ENCODE measurements around the gene NUDT4.

The NUDT4 gene

DNA sequence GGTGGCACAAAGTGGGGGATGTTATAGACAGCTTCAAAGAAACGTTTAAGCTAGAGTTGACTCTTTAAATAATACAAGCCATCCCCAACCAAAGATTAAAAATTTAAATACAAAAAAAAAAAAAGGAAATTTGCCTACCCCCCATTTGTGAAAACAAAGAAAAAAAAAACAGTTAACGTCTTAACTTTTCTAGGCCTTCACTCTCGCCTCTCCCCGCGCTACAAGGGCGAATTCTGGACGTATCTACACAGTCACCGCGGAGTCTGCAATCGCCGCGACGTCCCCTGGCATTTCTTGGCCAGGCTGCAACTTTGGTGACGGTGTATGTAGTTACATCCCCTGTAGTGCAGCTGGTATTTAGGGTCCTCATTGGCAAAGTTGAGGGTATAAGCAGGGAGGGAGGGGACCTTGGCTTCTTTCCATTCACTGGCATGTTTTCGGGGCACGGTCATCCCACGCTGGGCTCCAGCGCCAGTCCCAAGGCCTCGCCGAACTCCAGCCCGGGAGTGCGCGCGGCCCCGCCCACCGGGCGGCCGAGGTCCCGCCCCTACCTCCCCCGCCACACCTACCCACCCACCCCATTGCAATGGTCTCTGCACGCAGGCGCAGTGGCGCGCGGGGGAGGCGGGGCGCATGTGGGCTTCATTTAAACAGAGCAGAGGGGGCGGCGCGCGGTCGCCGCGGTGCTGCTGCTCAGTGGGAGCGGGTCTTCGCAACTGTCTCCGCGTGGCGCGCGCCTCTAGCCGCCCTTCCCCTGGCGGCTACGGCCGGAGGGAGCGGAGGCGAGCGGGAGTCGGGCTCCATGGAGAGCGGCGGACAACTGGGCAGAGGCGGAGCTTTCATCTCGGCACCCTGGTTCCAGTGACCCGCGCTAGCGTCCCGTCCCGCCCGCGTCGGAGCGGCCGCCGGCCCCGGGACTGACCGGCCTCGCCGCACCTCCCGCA lies at the start of gene NUDT4:
Gene NUDT4 (plus strand): TSS at position 674 of the 944 bp plus-strand sequence. CDS start 398 bp downstream, outside the sequence.
- FAIRE-seq (peak; percentile 35), DNase-seq (ENCODE audit: low spot score) (peak; percentile 92)

DNA sequence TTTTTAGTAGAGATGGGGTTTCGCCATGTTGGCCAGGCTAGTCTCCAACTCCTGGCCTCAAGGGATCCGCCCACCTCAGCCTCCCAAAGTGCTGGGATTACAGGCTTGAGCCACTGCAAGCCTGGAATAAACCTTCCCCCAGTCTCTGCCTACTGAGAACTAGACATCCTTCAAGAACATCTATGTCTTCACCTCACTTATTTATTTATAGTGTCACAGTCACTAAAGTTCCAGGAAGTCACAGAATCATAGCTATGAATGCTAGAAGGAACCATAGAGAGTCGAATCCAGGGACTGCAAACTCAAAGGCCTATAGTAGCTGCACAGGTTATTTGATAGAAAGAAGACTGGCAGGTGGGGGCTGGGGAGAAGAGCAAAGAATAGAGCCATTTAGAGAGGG lies 44.7 kb upstream of the NUDT4 start:
- no peak for FAIRE-seq

DNA sequence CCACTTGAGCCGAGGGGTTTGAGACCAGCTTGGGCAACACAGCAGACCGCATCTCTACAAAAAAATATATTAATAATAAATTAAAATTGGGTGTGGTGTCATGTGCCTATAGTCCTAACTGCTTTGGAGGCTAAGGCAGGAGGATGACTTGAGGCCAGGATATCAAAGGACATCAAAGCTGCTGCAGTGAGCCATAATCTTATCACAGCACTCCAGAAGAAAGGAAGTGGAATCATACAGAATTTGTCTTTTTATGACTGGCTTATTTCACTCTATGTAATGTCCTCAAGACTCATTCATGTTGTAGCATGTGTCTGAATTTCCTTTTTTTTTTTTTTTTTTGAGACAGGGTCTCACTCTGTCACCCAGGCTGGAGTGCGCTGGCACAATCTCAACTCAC lies 43.9 kb upstream of the NUDT4 start:
- DNase-seq (ENCODE audit: low spot score), result no peak
- no peak for FAIRE-seq

More for the DNA sequence above, 44.7 kb upstream of the NUDT4 start:
- DNase-seq (ENCODE audit: low spot score), result no peak

DNA sequence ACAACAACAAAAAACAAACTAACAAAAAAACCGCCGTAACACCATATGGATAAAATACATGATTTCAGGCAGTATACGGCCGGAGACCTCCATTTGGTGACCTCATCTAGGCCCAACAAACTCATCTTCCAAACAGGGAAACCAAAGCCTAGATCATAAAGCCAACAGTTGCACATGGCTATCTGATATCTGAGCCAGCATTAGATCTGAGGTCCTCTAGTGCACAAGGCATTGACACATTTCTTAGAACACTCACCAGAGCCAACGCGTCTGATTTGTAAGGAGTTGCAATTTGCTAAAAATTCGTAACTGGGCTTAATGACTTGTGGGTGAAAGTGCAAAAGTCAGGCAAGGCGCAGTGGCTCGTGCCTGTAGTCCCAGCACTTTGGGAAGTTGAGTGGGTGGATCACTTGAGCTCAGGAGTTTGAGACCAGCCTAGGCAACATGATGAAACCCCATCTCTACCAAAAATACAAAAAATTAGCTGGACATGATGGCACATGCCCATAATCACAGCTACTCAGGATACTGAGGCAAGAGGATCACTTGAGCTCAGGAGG lies 42.0 kb upstream of the NUDT4 start:
- no peak for FAIRE-seq
- DNase-seq (ENCODE audit: low spot score), result no peak

DNA sequence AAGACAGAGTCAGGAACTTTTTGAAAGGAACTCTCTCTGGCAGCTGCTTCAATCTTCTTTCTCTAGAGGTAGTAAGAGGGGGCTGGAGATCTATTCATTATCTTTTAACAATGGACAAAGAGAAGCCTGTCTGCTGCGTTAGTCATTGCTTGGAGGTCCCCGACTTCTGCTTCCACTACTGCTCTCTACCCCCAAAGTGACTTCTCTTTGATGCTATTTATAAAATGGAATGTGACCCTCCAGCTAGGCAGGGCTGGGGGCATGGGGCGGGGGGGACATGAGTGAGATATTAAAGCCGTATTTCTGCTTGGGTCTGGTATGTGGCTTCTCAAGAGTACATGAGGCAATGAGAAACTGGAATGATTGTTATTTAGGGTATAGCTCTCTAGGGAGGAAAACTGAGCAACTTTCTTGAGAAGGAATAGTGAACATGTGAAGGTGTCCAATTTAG lies 41.4 kb upstream of the NUDT4 start:
- FAIRE-seq (no peak), DNase-seq (ENCODE audit: low spot score) (peak; percentile 73)

DNA sequence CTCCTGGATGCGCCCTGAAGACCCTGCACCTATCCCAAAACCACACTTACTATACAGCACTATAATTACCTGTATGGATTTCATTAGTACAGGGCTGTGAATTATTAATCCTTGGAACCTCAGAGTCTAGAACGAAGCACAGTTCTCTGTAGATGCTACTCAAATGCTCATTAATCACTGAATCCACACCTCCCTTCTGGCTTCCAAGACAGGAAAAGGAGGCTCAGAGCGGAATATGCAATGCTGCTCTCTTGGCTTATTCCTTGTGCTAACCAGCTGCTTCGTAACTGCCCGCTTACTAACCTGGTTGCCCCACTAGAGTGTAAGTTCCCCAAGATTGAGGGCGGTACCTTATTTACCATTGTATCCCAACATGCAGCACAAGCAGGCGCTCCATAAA lies 39.1 kb upstream of the NUDT4 start:
- no peak for FAIRE-seq
- no peak for DNase-seq (ENCODE audit: low spot score)

DNA sequence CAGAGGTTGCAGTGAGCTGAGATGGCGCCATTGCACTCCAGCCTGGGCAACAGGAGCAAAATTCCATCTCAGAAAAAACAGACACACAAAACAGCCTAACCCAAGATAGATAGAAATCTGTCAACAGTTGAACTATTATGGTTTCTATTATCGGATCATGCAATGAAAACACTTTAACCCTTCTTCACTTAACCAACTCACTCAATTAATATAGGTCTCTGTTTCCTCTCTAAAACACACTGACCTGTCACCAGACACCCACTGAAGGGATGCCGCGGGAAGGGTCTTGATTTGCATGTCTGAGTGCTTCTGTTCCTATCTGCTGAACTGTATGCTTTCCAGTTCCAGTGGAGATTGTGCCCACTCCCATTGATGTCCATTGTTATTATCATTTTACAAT lies 38.0 kb upstream of the NUDT4 start:
- DNase-seq (ENCODE audit: low spot score) (no peak), FAIRE-seq (no peak)

DNA sequence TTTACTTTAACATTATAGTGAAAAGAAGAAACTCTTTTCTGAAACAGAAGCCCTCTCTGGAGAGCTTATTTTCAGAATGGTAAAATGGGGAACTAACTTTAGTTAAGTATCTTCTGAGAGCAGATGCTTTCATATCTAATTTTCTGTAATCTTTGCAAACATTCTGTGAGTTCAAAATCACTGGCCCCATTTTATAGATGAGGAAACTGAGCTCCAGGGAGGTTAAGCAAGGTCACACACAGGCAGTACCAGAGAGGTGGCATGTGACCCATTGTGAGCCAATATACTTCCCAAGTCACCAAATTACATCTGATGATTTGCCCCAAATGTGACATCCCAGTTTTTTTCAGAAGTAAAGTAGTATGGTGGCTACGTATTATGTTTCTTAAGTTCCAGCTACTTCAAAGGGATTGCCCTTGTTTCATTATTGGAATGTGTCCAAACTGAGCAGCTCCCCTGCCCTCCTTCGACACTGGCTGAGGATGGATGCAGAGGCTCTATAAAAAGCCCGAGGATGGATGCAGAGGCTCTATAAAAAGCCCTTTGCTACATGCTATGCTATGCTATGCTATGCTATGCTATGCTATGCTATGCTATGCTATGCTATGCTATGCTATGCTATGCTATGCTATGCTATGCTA lies 36.2 kb upstream of the NUDT4 start:
- no peak for DNase-seq (ENCODE audit: low spot score)

DNA sequence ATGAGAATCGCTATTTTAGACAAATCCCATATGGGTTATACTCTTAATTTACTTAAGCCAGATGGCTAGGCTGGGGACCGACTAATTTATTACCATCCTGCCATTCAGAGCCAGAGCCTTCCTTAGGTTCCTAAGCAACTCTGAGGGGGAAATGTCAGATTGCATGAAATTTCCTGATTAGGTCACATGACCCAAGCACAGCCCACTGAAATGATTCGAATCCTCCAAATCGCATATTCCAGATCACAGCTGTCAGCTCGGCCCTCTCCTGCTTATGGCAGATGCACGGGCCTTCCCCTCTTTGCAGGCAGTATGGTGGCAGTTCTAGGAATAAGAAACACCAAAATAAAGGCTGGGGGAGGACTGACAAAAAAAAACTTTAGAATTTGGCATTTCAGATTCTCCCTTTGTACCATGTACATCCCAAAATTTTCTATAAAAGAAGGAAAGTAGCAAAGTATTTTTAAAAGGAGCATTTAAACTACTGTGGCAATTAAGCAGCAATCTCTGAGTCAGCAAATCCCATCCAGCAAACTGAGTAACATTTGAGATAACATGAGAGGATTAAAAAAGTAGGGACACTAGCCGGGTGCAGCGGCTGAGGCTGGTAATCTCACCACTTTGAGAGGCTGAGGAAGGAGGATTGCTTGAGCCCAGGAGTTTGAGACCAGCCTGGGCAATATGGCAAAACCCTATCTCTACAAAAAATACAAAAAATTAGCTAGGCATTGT lies 30.5 kb upstream of the NUDT4 start:
- DNase-seq (ENCODE audit: low spot score) (no peak), FAIRE-seq (no peak)

More for the DNA sequence above, 36.2 kb upstream of the NUDT4 start:
- no peak for FAIRE-seq

DNA sequence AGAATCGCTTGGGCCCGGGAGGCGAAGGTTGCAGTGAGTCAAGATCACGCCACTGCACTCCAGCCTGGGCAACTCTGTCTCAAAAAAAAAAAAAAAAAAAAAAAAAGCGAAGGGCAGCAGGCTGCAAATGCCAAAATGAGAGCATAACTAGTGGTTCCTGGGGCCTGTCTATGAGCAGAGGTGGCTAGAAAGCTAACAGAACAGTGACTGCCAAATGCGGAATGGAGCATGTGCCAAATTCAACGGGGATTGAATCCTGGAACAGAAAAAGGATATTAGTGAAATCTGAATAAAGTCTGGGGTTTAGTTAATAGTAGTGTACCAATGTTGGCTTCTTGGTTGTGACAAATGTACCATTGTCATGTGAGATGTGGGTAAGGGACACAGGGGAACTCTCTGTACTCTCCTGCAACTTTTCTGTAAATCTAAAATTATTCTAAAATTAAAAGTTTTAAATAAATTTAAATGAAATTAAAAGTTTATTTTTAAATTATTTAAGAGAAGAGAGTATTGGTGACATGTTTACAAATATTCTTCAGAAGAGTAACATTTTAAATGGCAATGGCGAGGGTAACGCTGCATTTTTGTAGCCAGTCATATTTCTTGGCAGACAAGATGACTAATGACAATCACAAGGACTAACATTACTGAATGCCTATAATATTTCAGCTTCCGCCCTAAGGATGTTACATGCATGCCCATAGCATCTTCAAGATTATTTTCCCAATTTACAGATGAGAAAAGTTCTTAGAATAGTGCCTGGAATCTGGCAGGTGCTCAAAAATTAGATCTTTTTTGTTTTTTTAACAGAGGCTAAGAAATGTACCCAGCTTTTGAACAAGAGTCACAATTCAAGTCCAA lies 28.9 kb upstream of the NUDT4 start:
- FAIRE-seq, result no peak
- no peak for DNase-seq (ENCODE audit: low spot score)

DNA sequence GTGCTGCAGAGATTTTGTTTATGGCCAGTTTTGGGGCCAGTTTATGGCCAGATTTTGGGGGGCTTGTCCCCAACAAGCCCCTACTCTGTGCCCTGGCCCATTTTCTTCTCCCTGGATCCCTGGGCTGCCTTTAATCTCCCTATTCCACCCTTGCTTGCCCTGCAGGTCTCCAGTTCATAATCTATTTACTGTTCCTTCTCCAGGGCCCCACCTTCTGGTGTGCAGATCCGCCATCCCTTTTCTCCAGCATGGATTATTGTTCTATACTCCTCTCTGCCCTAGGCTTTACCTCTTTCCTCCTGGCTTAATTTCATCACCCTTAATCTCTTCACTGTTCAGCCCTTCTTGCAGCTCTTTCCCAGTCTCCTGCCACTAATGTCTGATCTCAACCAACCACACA lies 26.0 kb upstream of the NUDT4 start:
- DNase-seq (ENCODE audit: low spot score) (no peak), FAIRE-seq (no peak)

DNA sequence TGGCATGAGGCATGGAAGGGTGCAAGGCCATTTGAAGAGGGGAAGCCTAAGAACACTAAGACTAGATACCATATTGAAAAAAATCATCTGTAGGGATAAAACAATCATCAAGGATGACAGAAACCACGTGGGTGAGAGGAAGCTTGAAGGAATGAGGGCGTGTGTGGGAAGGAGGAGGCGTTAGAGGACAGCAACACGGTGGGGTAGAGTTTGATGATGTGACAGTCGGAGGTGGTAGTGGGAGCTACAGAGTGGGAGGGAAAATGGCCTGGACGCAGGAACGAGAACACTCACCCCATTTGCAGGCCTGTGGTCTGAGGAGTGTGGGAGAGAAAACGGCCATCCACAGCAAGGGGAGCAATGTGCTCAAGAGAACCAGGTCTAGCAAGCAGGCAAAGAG lies 25.4 kb upstream of the NUDT4 start:
- DNase-seq (ENCODE audit: low spot score) (no peak), FAIRE-seq (no peak)

DNA sequence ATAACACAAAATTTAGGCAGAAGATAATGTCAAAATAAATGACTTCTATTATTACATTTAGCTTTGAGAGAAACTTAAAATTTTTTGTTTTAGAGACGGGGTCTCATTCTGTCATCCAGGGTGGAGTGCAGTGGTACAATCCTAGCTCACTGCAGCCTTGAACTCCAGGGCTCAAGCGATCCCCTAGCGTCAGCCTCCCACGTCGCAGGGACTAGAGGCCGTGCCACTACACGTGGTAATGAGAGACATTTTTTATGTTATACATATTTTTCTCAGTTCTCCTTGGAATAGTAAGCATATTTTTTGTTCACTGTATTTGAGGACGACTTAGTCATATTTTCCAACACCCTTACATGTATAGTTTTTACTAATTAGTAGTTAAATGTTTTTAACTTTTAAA lies 21.5 kb upstream of the NUDT4 start:
- FAIRE-seq (no peak), DNase-seq (ENCODE audit: low spot score) (no peak)

DNA sequence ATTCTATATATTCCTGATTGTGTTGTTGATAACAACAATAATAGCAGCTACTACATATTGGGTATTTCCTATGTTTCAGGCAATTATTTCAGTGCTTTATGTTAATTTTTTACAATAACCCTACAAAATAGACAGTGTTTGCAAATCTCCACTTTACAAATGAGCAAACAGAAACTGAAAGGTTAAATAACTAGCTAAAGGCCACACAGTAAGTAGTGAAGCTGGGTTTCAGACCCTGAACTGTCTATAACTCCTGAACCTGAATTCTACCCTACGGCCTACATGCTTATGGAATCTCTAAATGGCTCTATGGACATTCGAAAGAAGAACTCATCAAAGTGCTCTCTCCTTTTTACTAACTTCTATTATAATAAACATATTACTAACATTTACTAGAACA lies 19.7 kb upstream of the NUDT4 start:
- DNase-seq (ENCODE audit: low spot score) (no peak), FAIRE-seq (no peak)

DNA sequence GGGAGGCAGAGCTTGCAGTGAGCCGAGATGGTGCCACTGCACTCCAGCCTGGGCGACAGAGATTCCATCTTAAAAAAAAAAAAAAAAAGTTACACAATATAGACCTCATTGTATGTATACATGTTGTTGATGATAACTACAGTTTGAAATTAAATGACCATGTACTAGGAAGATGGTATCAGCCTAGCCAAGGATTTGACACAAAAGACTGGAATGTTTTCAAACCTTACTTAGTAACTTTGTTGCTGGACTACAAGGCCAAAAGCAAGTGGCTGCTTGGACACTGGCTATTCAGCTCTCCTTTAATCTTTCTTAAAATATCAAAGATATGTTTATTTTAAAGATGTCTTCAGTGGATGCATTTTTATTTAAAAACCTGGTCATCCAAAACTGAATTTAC lies 18.9 kb upstream of the NUDT4 start:
- DNase-seq (ENCODE audit: low spot score), result no peak
- no peak for FAIRE-seq

DNA sequence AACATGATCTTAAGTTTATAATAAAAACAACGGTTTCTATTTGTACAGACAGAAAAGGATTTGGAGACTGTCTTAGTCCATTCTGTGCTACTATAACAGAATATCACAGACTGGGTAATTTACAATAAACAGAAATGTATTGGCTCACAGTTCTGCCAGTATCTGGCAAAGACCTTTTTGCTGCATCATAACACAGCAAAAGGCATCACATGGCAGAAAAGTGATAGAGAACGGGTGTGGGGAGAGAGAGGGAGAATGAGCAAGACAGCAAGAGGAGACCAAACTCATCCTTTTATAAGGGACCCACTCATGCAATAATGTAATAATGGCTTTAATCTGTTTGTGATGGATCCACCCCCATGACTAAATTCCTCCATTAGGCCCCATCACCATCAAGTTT lies 17.0 kb upstream of the NUDT4 start:
- no peak for DNase-seq (ENCODE audit: low spot score)
- no peak for FAIRE-seq

DNA sequence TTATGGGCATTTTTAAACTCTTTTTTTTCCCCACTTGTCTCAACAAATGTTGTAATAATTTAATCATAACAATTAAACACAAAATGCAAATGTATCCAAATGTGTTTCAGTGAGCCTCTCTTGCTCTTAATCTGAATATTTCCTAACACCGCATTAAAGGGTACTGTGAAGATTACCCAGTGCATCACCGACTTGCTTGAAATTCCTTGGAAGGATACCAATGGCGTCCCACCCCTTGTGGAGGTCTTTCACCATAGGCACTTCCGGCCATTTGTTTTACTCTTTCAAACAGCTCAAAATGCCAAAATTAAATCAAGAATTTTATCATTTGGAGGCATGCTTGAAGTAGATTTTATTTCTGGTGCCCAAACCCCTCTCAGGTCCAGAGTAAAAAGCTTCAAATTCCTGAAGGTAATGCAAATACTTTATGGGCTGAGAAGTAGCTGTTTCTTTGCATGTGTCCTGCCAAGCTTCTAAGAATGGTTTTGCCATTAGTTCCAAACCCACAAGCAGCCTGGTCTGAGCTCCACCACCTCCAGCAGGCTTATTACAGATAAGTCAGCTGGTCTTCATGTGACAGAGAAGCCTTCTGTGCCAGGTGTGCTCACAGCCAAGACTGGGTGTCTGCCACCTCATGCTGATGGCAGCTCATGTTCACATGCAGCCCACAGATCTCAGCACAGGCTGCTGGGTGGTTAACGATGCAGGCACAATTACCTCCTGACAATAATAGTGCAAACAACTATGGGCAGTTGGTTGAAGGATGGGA lies 16.4 kb upstream of the NUDT4 start:
- FAIRE-seq (no peak), DNase-seq (ENCODE audit: low spot score) (peak; percentile 13)

DNA sequence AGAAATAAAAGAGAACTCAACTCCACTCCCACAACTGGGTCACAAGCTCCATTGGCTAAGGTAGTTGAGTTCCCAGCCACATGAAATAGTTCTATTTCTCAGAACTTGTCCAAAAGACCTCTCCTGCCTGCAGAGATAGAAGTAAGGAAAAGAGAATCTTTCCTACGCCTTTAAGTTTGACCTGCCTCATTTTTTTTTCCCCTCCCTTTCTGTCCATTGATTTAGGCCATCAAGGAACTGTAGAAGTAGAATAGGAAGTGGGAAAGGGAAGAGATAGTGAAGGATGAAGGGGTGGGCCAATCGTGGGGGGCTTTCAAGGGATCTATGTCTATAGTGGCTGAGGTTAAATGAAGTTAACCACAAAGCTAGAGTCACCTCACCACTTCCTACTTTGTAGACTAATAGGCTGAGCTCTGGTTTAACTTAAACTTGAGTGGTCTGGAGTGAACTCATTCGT lies 13.9 kb upstream of the NUDT4 start:
- DNase-seq (ENCODE audit: low spot score) (no peak), FAIRE-seq (no peak)

DNA sequence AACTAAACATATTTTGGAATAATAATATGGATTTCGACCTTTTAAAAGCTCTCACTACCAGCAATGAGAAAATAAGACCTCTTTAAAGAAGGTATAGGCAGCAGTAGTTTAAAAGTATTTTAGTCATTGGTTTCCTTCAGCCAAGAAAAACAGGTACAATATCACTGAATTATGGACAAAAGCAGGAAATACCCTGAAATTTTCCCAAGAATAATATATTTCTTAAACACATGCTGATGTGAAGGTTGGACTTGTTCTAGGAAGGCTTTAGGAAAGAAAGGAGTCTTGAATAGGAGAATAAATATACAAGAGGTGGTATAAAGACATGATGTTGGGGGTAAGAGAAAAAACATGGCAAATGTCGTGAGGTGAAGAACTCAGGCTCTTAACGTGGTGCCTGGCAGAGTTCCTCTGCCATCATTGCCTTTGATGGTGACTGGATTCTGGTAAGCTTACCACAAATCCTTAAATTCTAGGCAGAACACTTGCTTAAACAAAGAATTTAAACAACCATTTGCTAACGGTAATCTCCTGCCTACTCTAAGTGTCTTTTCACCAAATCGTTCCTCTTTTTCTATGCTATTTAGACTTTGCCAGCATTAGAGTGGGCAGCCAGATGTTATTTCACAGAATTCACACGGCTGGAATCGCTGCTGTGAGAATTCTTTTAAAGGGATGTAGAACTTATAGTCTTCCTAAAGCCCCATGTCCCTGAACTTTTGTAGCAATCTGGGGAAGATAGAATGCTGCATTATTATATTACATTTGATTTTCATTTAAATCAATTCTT lies 11.9 kb upstream of the NUDT4 start:
- DNase-seq (ENCODE audit: low spot score) (no peak), FAIRE-seq (no peak)
